H1 (cell line): ENCODE data around the gene PCDH8. TPM values are rescaled to one million over a fixed set of nuclear protein-coding genes. Genes with fewer than 3 reads are reported as not detected.

ENCODE experiments used
- CHD7 ChIP-seq: fragments of 300-600 bp; sonication (generic); IDR thresholded peaks from 2 replicates; pipeline ENCODE4 v1.7.1; 2012; ENCODE audit warnings: low read length, moderate library complexity, mild to moderate bottlenecking, inconsistent platforms; ENCODE audit not compliant: insufficient replicate concordance
- EGR1 ChIP-seq: IDR thresholded peaks from 2 replicates; pipeline ENCODE4 v1.6.1; 2011; ENCODE audit warnings: low read depth, low read length, borderline replicate concordance
- EZH2 ChIP-seq: fragments of 200-600 bp; sonication (generic); IDR thresholded peaks from 2 replicates; pipeline ENCODE4 v1.7.1; 2012; ENCODE audit warnings: low read depth, mild to moderate bottlenecking, moderate library complexity, low read length, inconsistent platforms; ENCODE audit not compliant: severe bottlenecking
- RNF2 ChIP-seq: fragments of 200-900, 300-1000 bp; sonication (generic); IDR thresholded peaks from 2 replicates; pipeline ENCODE4 v1.7.1; 2016; ENCODE audit warnings: borderline replicate concordance, low read depth, mild to moderate bottlenecking, antibody characterized with exemption, low read length; ENCODE audit not compliant: poor library complexity, severe bottlenecking; ENCODE audit errors: missing control alignments
- polyA plus RNA-seq, 7 experiments: library from polyadenylated mRNA; depleted of rRNA in 3 of 7; stranded (reverse) in 5 of 7; unstranded in 2 of 7; fragments of >200 nt in 5 of 7; fragments of 200-250 nt in 2 of 7; gene quantifications; 1 replicate in 5 of 7; 2 replicates in 1 of 7; 4 replicates in 1 of 7; pipeline versions ENCODE4 v1.2.1 to v1.2.3, GENCODE V29; 2011 to 2013; ENCODE audit warnings: missing spikeins in 2 of 7, mixed read lengths in 2 of 7
- total RNA-seq: library from RNA; stranded (reverse); fragmentation: NEBNext Ultra II Directional; extraction: Animal tissue kit (Norgen Biotek cat#: 25700); gene quantifications from 2 replicates; pipeline ENCODE4 v1.2.1, GENCODE V29; 2021

PCDH8 gene
- total and polyA plus RNA-seq, 2 of the 8 experiments (the other 6 are each of a cell fraction or from before 2014, with no cell fraction given), result 0.82 to 1.6 TPM

DNA sequence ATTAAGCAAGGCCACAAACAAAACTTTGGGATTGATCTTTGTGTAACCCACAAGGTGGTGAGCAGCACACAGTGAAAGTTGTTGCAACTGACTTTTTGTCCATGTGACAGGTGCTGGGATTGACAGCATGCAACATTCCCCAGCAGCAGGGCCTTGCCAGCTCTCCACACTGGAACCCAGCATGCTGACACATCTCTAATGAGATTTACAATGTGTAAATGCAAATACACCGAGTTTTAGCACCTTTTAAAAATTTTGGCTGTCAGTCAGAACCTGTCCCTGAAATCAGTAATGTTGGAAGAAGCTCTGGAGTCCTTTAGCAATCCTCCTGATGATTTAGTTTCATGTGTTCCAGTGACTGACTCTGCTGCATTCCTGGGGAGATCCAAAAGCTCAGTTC lies 16.5 kb upstream of the PCDH8 start (continued):
- TF ChIP-seq CHD7 (no peak), RNF2 (no peak), EGR1 (no peak), EZH2 (no peak)
